K562 (cell line): Measurements from ENCODE around the gene TYRO3. TPM values are rescaled to one million over a fixed set of nuclear protein-coding genes. Genes with fewer than 3 reads are reported as not detected.
A peak's percentile ranks its signal among the peaks of the same experiment; 100 is the strongest.

Source experiments
- NFIC ChIP-seq: fragments of 450-650 bp; IDR thresholded peaks from 2 replicates; pipeline ENCODE4 v1.6.1; 2017; ENCODE audit warnings: mild to moderate bottlenecking, inconsistent platforms
- YBX1 ChIP-seq: fragments of 450-650 bp; IDR thresholded peaks from 2 replicates; pipeline ENCODE4 v1.7.1; 2016; ENCODE audit warnings: mild to moderate bottlenecking
- polyA plus RNA-seq, 8 experiments: library from polyadenylated mRNA; depleted of rRNA in 4 of 8; stranded (reverse) in 5 of 8; unstranded in 3 of 8; fragments of >200 nt; fragmentation: Nextera tagmentation in 2 of 8; fragmentation: Illumina TruSeq in 1 of 8; extraction: Ambion mirVana in 2 of 8; extraction: Trizol in 1 of 8; gene quantifications; 2 replicates each; pipeline versions ENCODE4 v1.2.1 to v1.2.3, GENCODE V29; 2011 to 2014; ENCODE audit warnings: inconsistent platforms in 1 of 8, missing spikeins in 1 of 8
- total RNA-seq, 7 experiments: library from RNA; depleted of rRNA in 6 of 7; stranded (reverse); fragments of >200 nt in 6 of 7; fragmentation: Illumina TruSeq in 2 of 7; extraction: Trizol in 2 of 7; gene quantifications; 2 replicates each; pipeline versions ENCODE4 v1.2.1 to v1.2.3, GENCODE V29; 2011 to 2021; ENCODE audit warnings: low replicate concordance in 1 of 7
- TF ChIP-seq, protein P1 (sequence below), 2 experiments: IDR thresholded peaks in 1 of 2; conservative IDR thresholded peaks in 1 of 2; 2 replicates each; pipeline ENCODE4 v1.6.1; 2016; ENCODE audit warnings: low read depth in 2 of 2, mild to moderate bottlenecking in 1 of 2, missing compliant biosample characterization in 1 of 2, missing genetic modification characterization in 1 of 2, moderate library complexity in 1 of 2
- TF ChIP-seq, protein P2 (sequence below), 2 experiments: fragments of 200-800 bp in 1 of 2; sonication (Bioruptor generic) in 1 of 2; sonication (generic) in 1 of 2; formaldehyde crosslinking in 1 of 2; IDR thresholded peaks in 1 of 2; conservative IDR thresholded peaks in 1 of 2; 2 replicates each; pipeline versions ENCODE4 v1.5.0 to v1.6.1; 2016 to 2020; ENCODE audit warnings: missing compliant biosample characterization in 1 of 2, missing genetic modification characterization in 1 of 2, missing genetic modification reagents in 1 of 2
- TF ChIP-seq, protein P3 (sequence below): fragments of 200-800 bp; sonication (Bioruptor generic); IDR thresholded peaks from 2 replicates; pipeline ENCODE4 v1.6.1; 2017; ENCODE audit warnings: missing genetic modification characterization, missing compliant biosample characterization

TYRO3 gene
- total and polyA plus RNA-seq, 9 of the 15 experiments (the other 6 are each of a cell fraction or from before 2014, with no cell fraction given): 2.6 to 39.6 (median 18.6) TPM

DNA sequence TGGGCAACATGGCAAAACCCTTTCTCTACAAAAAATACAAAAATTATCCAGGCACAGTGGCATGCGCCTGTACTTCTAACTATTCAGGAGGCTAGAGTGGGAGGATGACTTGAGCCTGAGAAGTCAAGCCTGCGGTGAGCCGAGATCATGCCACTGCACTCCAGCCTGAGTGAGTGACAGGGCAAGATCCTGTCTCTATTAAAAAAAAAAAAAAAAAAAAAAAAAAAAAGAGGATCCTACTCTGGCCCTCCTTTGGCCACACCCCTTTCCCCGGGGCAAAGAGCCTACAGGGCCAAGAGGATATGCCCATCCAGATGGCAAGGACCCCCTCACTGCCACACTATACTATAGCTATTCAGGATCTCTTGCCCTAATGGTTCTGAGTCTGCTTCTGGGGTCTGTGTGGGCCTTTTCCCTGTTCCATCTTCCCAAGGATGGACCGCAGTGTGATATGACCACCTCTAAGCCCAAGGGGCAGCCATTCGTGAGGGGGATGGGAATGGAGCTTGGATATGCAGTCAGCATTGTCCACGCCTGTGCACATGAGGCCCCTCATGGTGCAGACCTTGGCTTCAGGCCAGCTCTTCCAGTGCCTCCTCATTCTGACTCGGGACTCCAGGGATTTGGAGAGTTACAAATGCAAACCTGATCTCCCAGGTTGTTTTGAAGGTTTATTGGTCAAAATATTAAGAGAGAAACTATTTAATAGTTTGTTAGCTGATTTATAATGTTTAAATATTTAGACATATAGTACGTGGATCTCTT, 7.3 kb downstream of the TYRO3 start (continued):
- TF ChIP-seq, protein P1, sequence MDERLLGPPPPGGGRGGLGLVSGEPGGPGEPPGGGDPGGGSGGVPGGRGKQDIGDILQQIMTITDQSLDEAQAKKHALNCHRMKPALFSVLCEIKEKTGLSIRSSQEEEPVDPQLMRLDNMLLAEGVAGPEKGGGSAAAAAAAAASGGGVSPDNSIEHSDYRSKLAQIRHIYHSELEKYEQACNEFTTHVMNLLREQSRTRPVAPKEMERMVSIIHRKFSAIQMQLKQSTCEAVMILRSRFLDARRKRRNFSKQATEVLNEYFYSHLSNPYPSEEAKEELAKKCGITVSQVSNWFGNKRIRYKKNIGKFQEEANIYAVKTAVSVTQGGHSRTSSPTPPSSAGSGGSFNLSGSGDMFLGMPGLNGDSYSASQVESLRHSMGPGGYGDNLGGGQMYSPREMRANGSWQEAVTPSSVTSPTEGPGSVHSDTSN (CRISPR knock-in tag; IDR thresholded peaks at IDR 0.05; ENCODE audit: low read depth): peak; percentile 27; the same call in 1 of the 2 replicates
- TF ChIP-seq, protein P1 (tag; conservative IDR thresholded peaks at IDR 0.05; ENCODE audit: low read depth): peak; percentile 87
- no peak for TF ChIP-seq YBX1
- TF ChIP-seq NFIC: peak; percentile 91
- TF ChIP-seq, protein P2, sequence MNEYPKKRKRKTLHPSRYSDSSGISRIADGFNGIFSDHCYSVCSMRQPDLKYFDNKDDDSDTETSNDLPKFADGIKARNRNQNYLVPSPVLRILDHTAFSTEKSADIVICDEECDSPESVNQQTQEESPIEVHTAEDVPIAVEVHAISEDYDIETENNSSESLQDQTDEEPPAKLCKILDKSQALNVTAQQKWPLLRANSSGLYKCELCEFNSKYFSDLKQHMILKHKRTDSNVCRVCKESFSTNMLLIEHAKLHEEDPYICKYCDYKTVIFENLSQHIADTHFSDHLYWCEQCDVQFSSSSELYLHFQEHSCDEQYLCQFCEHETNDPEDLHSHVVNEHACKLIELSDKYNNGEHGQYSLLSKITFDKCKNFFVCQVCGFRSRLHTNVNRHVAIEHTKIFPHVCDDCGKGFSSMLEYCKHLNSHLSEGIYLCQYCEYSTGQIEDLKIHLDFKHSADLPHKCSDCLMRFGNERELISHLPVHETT (CRISPR knock-in tag; conservative IDR thresholded peaks at IDR 0.05 in 1 of 2, IDR thresholded peaks at IDR 0.05 in 1 of 2): peak in 1 of 2 experiments; percentile 37; a peak in 1 of 4 replicates
- TF ChIP-seq, protein P3, sequence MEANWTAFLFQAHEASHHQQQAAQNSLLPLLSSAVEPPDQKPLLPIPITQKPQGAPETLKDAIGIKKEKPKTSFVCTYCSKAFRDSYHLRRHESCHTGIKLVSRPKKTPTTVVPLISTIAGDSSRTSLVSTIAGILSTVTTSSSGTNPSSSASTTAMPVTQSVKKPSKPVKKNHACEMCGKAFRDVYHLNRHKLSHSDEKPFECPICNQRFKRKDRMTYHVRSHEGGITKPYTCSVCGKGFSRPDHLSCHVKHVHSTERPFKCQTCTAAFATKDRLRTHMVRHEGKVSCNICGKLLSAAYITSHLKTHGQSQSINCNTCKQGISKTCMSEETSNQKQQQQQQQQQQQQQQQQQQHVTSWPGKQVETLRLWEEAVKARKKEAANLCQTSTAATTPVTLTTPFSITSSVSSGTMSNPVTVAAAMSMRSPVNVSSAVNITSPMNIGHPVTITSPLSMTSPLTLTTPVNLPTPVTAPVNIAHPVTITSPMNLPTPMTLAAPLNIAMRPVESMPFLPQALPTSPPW (CRISPR knock-in tag): 0 out of 2 replicates have a peak, but pooled peaks have one; percentile 11
- TF ChIP-seq, all 486 proteins: peak for 7
